NOMO-1 treated with DMSO at 0.1 percent for 48 hours (cell line): ENCODE measurements around the gene TSPAN4.

ENCODE experiments used
- DNase-seq: peaks from one replicate; lab custom pipeline; 2025; ENCODE audit not compliant: unreplicated experiment; lab: John Stamatoyannopoulos, UW

The TSPAN4 gene

DNA sequence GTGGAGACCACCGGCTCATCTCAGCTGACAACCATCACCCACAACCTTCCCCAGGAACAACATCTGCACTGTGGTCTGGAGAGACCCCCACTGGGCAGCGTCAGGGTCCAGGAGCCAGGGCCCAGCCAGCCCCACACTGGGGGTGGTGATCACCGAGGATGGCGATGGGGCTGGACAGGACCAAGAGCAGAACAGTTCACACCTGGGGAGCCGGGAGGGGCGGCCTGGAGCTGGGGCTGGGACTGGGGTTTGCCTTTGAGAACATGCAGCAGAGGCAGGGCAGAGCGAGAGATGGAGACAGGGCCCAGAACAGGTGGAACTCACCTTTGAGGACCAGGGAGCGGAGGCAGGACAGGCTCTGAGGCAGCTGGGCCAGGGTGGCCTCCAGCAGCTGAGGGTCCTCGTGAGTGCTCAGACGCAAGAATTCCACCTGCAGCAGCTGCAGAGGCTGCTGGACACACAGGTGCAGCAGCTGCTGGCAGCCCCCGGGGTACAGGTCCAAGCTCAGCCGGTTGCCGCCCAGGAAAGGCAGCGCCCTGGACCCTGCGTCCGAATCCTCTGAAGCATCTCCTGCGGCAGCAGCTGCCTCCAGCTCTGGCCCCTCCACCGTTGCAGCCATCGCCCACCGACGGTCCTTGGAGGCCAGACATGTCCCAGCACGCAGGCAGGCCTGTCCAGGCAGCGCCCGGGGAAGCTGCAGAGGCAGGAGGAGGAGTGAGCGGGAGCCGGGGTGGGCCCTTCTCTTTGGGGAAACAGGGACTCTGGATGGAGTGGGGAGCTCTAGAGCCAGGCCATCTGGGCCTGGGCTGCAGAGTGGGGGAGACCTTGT lies 38.7 kb upstream of the TSPAN4 start:
- DNase-seq = no peak

DNA sequence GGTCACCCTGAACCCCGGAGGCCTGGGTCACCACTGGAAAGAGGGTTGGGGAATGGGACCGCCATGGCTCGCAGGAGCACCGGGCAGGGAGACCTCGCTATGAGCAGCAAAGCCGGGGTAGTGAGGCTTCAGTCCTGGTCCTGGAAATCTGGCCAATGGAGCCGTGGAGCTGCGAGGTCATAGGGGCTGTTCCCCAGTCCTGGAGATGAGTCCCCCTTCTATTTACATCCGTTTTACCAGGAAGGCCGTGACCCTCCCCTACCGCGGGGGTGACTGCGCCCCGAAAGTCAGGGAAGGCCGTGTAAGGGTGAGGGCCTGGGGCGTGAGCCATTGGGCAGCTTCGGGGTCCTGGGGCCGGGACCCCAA lies 38.1 kb upstream of the TSPAN4 start:
- no peak for DNase-seq

DNA sequence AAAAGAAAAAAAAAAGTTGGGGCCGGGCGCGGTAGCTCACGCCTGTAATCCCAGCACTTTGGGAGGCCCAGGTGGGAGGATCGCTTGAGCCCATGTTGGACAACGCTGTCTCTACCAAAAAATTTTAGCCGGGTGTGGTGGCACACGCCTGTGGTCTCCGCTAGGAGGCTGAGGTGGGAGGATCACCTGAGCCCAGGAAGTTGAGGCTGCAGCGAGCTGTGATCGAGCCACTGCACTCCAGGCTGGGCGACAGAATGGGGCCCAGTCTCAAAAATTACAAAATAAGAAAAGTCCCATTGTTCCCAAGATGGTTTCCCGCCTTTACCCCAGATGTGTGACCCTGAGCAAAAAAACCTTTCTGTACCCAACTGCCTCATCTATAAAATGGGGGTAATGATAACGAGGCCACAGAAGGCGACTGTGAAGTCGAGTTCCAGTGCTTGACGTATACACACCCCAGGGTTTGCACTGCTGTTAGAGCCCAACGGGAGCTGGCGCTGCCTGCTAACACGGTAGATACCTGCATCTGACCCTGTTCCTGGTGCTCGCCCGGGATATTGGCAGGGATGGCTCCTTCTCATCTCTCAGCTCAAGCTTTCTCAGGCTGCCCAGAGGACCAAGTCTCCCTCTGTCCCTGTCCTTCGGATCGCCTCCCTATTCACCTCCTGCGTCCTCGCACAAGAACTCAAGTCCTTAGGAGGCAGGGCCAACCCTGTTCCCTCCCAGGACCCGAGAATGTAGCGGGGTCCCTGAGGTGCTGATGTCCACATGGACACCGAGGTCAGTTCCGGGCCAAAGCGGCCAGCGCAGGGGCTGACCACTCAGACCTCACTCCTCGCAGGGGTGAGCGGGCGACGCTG lies 34.0 kb upstream of the TSPAN4 start:
- DNase-seq = peak; percentile 37

DNA sequence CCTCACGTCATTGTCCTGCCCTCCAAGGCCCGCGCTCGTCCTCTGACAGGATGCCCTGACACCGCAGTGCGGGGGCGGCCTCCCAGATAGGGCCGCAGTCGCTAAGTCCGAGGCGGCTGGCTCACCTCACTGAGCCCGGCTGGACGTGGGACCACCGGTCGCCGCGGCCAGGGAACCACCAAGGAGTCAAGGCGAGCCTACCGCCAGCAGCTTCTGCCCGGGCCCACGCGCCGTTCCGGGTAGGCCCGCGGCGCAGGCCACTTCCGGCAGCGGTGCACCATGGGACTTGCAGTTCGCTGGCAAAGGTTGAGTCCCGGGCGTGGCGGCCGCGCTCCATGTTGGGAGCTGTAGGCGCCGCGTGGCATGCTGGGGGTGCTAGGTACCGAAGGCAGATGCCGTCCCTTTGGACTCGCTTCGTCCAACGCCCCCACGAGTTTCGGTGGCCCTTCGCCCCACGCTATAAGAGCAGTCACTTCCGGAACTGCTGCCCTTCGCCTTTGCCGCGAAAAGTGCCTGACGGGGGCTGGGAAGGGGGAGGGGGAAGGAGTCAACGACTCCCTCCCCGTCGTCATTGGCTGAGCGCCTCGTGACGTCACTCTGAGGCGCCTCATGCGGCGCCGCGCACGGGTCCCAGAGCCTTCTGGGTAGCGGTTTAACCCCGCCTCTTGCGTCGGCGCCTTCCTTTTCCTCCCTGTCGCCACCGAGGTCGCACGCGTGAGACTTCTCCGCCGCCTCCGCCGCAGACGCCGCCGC lies 33.2 kb upstream of the TSPAN4 start, which contains the start of gene RPLP2:
Gene RPLP2 (plus strand): TSS at position 681 of the 753 bp plus-strand sequence. CDS start 268 bp downstream, outside the sequence.
- peak; percentile 92 for DNase-seq

DNA sequence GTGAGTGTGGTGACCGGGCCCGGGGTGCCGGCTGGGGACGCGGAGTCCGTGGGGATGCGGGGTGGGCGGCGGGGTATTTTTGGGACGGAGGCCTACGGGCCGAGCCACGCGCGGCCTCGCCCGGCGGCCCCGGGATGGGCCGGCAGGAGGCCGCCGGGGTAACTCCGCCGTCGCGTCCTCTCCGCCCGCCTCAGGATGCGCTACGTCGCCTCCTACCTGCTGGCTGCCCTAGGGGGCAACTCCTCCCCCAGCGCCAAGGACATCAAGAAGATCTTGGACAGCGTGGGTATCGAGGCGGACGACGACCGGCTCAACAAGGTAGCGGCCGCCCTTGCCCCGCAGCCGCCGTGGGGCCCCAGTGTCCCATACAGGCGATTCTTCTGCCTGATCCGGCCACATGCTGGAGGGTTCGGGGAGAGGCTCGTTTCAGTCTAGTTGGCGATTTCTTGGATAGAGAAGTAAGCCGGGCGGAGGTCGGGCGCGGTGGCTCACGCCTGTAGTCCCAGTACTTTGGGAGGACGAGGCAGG lies 32.5 kb upstream of the TSPAN4 start:
- no peak for DNase-seq

DNA sequence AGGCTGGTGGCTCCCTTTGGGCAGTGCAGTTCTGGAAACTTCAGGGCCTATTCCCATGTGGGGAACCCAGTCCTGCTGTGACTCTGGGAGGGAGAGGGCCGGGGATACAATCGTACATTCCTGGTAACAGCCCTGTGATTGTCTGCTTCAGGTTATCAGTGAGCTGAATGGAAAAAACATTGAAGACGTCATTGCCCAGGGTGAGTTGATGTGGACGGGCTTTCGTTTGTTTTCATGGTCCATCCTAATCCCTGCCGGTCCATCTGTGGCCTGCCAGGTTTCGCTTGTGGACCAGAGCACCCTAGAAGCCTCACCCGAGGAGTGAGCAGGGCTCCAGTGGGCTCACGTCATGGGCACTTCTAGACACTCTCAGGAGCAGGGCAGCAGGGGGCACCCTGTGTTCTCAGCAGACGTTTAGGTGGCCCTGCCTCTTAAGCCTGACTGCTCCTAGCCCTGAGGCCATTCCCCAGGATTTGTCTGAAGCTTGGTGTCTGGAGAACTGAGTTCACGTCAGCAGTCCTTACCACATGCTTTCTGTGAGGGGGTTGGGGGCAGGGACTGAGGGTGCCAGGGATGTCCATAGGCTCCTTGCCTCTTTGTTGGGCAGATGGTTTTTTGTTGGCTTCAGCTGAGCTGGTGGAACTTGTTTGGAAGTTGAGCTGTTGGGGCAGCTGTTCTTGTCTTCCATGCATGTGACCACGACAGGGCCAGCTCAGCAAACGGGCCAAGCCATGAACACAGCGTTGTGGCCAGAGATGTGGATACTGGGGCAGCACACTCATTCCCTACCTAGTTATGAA lies 31.0 kb upstream of the TSPAN4 start:
- no peak for DNase-seq

DNA sequence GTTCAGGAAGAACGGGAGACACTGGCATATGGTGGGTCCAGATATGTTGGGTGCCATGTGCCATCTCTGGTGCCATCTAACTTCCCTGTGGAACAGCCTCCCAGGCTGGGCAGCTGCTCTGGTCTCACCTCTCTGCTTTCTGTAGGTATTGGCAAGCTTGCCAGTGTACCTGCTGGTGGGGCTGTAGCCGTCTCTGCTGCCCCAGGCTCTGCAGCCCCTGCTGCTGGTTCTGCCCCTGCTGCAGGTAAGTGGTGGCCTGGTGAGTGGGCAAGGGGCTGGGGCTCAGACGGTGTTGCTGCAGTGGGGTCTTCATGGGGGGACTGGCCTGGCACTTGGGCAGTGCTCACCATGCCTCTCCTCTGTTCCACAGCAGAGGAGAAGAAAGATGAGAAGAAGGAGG lies 30.3 kb upstream of the TSPAN4 start:
- no peak for DNase-seq

DNA sequence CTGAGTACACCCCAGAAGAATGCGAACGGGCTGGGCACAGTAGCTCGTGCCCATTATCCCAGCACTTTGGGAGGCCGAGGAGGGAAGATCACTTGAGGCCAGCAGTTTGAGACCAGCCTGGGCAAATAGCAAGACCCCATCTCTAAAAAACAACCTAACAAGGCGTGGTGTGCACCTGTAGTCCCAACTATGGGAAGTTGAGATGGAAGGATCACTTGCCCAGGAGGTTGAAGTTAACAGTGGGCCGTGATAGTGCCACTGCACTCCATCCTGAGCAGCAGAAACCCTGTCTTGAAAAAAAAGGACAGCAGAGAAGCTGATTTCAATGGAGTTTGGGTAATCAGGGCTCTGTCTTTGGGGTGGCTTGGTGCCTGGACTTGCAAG lies 29.6 kb upstream of the TSPAN4 start:
- no peak for DNase-seq

DNA sequence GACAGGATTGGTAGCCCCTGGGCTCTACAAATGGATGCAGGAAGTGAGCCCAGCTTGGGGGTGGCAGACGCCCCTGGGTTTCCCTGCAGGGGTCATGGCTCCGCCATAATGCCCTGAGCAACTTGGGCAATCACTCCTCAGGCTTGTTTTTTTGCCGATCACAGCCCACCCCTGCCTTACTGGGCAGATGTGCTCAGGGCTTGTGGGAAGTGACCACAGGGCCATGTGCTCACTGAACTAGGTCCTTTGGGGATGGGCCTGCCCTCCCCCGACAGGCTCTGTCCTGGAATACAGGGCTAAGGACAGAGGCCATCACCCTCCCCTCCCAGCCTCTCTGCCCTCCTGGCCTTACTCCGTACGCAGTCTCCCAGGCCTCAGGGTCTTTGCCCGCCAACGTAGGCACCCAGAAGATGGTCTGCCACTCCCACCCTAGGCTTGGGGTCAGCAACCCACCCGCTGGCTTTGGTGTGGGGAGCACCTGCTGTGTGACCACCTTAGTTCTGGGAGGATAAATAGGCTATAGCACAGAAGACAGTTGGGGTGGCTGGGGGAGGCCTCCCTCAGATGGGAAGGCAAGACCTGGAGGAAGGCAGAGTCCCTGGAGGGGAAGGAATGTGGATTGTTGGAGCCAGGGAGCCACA lies 29.1 kb upstream of the TSPAN4 start:
- no peak for DNase-seq

DNA sequence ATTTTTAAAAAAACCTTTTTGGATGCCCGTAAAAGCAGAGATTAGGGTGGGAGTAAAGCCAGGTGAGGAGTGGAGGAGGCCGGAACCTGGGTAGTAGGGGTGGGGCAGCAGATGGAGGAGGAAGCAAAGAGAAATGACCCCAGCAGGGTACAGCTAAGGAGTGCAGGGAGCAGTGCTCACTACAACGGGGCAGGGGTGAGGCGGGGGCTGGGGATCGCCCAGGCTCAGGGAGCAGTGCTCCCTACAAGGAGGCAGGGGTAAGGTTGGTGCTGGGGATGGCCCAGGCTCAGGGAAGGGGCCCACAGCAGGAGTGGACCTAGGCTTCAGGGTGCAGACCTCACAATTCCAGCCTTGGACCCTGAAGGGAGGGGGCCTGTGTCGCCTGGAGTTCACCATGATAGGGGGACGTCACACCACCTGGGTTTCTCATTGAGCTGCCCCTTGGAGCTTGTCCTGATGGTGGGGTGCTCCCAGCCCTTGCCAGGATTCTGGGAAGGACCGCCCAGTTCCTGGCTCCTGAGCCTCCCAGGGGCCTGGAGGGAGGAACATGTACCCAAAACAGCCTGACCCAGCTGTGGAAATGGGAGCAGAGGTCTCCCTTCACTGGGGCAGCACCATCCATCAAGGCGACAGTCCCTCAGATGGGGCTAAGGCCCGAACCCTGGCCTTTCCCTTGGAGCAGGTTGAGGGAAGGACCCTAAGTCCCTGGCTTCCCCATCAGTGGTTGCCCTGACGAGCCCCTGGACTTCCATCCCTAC lies 26.8 kb upstream of the TSPAN4 start:
- DNase-seq = no peak

DNA sequence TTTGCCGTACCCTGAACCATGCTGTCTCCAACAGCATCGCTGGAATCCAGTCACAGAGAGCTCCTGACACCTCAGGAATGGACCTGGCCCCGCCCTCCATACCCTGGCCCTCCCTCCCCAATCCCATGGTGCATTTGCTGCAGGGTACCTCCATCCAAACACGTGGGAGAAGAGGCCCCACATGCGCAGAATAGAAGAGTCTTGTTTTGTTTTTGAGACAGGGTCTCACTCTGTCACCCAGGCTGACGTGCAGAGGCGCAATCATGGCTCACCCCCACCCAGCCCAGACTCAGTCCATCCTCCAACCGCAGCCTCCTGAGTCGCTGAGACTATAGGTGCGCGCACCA lies 26.2 kb upstream of the TSPAN4 start:
- no peak for DNase-seq

DNA sequence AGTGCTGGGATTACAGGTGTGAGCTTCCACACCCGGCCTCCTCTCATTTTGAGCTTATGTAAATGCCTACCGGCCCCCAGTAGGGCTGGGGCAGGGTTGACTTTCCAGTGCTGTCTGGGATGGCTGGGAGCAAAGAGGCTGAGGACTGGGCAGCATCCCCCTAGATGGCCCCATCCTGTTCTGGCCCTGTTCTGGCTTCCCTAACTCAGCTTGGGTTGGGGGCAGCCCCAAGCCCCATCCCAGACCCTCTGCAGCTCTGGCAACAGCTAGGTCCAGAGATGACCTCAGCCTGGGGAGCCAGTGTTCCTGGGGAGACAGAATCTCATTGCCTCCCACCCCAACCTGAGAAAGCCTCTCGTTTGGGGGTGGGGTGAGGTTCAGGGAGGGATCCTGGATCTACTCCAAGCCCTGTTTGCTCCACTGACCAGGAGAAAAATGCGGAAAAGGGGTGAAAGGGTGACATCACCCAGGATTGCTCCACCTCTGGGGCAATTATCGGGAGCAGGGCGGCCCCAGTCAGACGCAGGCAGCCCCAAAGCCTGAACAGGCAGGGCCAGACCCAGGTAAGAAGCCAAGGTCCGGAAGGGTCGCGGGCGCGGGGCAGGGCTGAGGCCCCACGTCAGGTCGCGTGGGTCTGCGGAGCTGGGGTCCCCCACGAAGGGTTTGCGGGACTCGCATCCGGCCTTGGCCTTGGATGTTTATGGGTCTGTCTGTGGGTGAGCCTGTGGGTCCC lies 24.1 kb upstream of the TSPAN4 start, which contains the start of gene PNPLA2:
Gene PNPLA2 (plus strand): TSS at position 519 of the 733 bp plus-strand sequence. CDS start 805 bp downstream, outside the sequence.
- DNase-seq = no peak

DNA sequence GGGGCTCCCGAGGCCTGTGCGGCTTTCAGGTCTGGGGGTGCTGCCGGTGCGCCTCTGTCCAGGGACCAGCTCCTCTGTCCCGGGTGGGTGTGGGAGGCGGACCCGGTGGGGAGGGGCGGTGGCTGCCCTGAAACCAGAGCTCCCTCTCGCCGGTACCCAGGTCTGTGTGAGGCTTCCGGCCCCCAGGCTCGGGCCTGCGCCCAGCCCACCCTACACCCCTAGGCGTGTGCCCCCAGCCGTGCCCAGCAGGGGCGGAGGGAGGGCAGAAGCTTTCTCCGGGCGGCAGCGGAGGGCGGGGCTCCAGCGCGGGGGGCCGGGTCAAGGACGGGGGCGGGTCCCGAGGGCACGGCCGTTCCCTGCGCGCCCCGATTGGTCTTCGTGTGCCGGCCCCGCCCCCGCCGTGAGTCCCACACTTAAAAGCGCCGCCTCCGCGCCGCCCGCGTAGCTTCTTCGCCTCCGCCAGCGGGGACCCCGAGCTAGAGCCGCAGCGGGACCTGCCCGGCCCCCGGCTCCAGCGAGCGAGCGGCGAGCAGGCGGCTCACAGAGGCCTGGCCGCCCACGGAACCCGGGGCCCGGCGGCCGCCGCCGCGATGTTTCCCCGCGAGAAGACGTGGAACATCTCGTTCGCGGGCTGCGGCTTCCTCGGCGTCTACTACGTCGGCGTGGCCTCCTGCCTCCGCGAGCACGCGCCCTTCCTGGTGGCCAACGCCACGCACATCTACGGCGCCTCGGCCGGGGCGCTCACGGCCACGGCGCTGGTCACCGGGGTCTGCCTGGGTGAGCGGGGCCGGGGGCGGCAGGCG lies 23.3 kb upstream of the TSPAN4 start:
- DNase-seq = peak; percentile 88

DNA sequence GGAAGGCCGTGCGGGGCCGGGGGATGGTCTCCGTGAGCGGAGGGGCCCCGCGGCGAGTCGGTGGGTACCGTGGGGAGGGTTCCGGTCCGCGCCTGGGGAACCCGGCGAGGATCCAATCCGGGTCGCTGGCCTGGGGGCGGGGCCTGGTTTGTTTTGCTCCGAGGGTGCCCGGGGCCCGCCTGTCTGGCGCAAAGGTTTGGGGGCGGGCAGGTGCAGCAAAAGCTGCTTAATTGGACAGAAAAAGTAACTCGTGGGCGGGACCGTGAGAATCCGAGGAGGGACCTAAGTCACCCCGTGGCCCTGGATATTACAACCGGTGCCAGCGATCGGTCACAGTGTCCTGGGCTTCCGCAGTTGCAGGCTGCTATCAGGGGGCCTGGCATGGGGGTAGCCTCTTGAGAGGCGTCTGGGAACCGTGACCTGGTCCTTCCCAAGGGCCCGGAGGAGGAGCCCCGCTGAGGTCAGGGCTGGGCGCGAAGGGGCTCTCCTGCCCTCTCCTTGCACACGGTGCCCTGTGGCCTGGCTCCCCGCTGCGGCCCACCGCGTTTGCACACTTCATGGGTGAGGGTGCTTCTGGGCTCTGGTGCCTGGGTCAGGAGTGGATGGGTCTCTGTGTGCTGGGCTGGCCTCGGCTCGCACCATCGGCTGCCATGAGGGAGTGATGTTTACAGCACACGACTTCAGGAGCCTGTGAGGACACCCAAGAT lies 22.6 kb upstream of the TSPAN4 start:
- peak; percentile 92 for DNase-seq

DNA sequence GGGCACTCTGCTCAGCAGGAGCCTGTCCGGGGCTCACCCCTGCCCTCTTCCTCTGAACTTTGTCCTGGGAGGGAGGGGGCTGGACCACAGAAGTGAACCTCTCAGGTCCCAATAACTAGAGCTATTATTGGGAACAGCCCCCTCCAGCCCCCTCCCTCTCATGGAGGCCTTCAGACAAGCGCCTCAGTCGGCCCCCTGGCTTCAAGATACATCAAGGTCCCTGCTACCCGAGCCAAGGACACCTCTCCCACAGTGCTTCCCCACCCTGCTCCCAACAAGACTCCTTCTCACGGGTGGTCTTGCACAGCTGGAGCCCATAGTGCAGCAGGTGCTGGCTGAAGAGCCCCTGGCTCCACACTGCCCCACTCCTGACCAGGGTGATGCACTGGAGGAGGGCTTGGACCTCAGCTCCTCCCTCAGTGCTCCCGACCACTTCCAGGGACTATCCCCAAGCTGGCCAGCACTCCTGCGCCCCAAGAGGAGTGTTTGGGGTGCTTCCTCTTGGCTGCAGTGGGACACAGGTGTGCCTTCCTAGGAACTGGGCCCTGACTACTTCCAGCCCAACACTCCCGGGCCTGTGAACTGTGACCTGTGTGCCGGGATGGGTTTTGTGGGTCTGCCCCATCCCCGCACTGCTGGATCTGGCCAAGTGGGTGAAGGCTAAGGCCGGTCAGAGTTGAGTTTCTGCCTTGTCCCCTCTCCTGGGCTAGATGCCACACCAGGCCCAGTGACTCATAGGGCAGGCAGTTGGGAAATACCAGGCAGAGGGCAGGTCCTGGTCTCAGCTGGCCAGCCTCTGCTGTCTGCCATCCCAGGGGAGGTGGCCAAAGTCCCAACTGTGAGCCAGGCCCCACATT lies 21.8 kb upstream of the TSPAN4 start:
- peak; percentile 25 for DNase-seq
